ENCODE measurements around the gene PLVAP. TPM values are rescaled to one million over a fixed set of nuclear protein-coding genes. Genes with fewer than 3 reads are reported as not detected.

PLVAP gene
- 0.81 TPM for total RNA-seq

- DNase-seq (ENCODE audit: low read depth in 2 of 3, low spot score in 2 of 3), result peak in 2 of 3 donors; percentile 26 to 27
Measured at GRCh38 chr19:17376935-17377600, at the start of gene PLVAP. Gene PLVAP, minus strand, starts transcription at chr19:17377342. Its CDS starts 54 bp downstream, at chr19:17377288.

- peak in 2 of 3 donors; percentile 75 to 78 for DNase-seq (ENCODE audit: low read depth in 2 of 3, low spot score in 2 of 3)
Measured at GRCh38 chr19:17424743-17425365, 47.7 kb upstream of the PLVAP start.

- no peak for DNase-seq (ENCODE audit: low read depth in 2 of 3, low spot score in 2 of 3)
Measured at GRCh38 chr19:17423429-17424208, 46.5 kb upstream of the PLVAP start.

GRCh38 chr19:17421942-17422341 lies 44.8 kb upstream of the PLVAP start:
- no peak for DNase-seq (ENCODE audit: low read depth in 2 of 3, low spot score in 2 of 3)

GRCh38 chr19:17420475-17420924 lies 43.4 kb upstream of the PLVAP start:
- DNase-seq (ENCODE audit: low read depth in 2 of 3, low spot score in 2 of 3), result peak in 2 of 3 donors; percentile 56 to 67

- DNase-seq (ENCODE audit: low read depth in 2 of 3, low spot score in 2 of 3), result peak; percentile 93 to 99 (median 98)
Measured at GRCh38 chr19:17419621-17420474, 42.7 kb upstream of the PLVAP start, which contains the start of gene MVB12A. Gene MVB12A, plus strand, starts transcription at chr19:17420047. Its CDS starts 89 bp downstream, at chr19:17420136.

- no peak for DNase-seq (ENCODE audit: low read depth in 2 of 3, low spot score in 2 of 3)
Measured at GRCh38 chr19:17419154-17419620, 42.0 kb upstream of the PLVAP start.

GRCh38 chr19:17418710-17419109 lies 41.6 kb upstream of the PLVAP start:
- DNase-seq (ENCODE audit: low read depth in 2 of 3, low spot score in 2 of 3), result no peak

GRCh38 chr19:17415121-17415520 lies 38.0 kb upstream of the PLVAP start:
- DNase-seq (ENCODE audit: low read depth in 2 of 3, low spot score in 2 of 3), result no peak

- no peak for DNase-seq (ENCODE audit: low read depth in 2 of 3, low spot score in 2 of 3)
Measured at GRCh38 chr19:17414097-17414496, 37.0 kb upstream of the PLVAP start.

GRCh38 chr19:17411801-17412200 lies 34.7 kb upstream of the PLVAP start:
- no peak for DNase-seq (ENCODE audit: low read depth in 2 of 3, low spot score in 2 of 3)

GRCh38 chr19:17409990-17410389 lies 32.8 kb upstream of the PLVAP start:
- DNase-seq (ENCODE audit: low read depth in 2 of 3, low spot score in 2 of 3), result no peak

- no peak for DNase-seq (ENCODE audit: low read depth in 2 of 3, low spot score in 2 of 3)
Measured at GRCh38 chr19:17406887-17407196, 29.7 kb upstream of the PLVAP start.

GRCh38 chr19:17406046-17406886 lies 29.1 kb upstream of the PLVAP start:
- DNase-seq (ENCODE audit: low read depth in 2 of 3, low spot score in 2 of 3), result peak in 2 of 3 donors; percentile 66 to 67

GRCh38 chr19:17405250-17406045 lies 28.3 kb upstream of the PLVAP start, which contains the start of gene BST2:
Gene BST2, minus strand, starts transcription at chr19:17405630. Its CDS starts 55 bp downstream, at chr19:17405575.
- peak in 2 of 3 donors; percentile 80 to 83 for DNase-seq (ENCODE audit: low read depth in 2 of 3, low spot score in 2 of 3)

GRCh38 chr19:17404621-17405249 lies 27.6 kb upstream of the PLVAP start:
- no peak for DNase-seq (ENCODE audit: low read depth in 2 of 3, low spot score in 2 of 3)

- no peak for DNase-seq (ENCODE audit: low read depth in 2 of 3, low spot score in 2 of 3)
Measured at GRCh38 chr19:17404015-17404414, 26.9 kb upstream of the PLVAP start.

All from hematopoietic multipotent progenitor cell (in vitro differentiated cells).